GM13976 (cell line): ENCODE data around the gene COX8C.

Experiments used
- DNase-seq: peaks from one replicate; pipeline ENCODE4 v3.0.0; 2012; ENCODE audit warnings: low spot score
- in situ Hi-C: fragments of 300-500 bp; cut with MboI; formaldehyde crosslinking; loops from one replicate; pipeline ENCODE4 v1.12.0; 2022; ENCODE audit warnings: low sequenced_read_pairs, mixed read lengths, inconsistent platforms; ENCODE audit not compliant: unreplicated experiment
- TF ChIP-seq, protein P1 (sequence below): IDR thresholded peaks from 2 replicates; pipeline ENCODE4 v1.5.1; 2012; ENCODE audit warnings: borderline replicate concordance, mild to moderate bottlenecking; ENCODE audit not compliant: insufficient read depth; ENCODE audit errors: extremely low read depth, missing control alignments, control extremely low read depth

COX8C gene

DNA sequence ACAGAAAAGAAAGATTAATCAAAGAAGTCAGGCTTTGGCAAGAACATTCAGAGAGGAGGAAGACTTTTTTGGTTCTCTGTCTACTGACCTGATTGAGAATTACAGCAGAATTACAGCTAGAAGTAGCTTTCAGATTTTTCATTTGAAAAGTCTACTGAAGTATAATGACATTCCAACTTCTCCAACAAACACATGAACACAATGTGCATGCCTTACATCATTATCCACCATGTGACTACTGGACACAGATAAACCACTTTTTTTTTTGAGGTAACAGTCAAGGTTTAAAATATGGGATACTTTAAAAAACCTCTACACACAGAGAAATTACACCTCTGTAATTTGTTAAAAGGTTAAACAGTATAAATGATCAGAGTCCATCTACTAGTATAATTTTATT is 26.5 kb upstream of the COX8C start:
- DNase-seq = no peak
- TF ChIP-seq, protein P1, sequence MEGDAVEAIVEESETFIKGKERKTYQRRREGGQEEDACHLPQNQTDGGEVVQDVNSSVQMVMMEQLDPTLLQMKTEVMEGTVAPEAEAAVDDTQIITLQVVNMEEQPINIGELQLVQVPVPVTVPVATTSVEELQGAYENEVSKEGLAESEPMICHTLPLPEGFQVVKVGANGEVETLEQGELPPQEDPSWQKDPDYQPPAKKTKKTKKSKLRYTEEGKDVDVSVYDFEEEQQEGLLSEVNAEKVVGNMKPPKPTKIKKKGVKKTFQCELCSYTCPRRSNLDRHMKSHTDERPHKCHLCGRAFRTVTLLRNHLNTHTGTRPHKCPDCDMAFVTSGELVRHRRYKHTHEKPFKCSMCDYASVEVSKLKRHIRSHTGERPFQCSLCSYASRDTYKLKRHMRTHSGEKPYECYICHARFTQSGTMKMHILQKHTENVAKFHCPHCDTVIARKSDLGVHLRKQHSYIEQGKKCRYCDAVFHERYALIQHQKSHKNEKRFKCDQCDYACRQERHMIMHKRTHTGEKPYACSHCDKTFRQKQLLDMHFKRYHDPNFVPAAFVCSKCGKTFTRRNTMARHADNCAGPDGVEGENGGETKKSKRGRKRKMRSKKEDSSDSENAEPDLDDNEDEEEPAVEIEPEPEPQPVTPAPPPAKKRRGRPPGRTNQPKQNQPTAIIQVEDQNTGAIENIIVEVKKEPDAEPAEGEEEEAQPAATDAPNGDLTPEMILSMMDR = no peak
- in situ Hi-C loops = no loop called here

DNA sequence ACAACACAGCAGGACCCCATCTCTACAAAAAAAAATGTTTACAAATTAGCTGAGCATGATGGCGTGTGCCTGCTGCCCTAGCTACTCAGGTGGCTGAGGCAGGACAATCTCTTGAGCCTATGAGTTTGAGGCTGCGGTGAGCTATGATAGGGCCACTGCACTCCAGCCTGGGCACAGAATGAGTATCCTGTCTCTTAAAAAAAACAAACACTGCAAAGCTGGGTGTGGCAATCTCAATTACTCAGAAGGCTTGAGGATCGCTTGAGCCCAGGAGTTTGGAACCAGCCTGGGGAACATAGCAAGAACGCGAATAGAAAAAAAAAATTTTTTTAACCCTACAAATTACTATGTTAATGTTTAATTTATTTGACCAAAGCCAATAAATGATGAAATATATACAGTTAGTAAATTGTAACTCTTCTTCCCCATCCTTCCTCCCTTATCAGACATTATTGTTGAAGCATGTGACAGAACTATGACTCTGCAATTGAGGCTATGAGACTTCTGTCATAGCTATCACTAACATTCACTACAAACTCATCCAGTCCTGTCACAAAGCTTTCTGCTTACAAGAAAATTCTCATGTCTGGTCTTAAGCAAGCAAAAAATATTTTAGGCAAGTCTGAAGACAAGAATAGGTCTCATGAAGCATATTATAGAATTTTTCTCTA is 23.9 kb upstream of the COX8C start:
- in situ Hi-C loops = no loop called here
- no peak for DNase-seq
- TF ChIP-seq, protein P1 = no peak

DNA sequence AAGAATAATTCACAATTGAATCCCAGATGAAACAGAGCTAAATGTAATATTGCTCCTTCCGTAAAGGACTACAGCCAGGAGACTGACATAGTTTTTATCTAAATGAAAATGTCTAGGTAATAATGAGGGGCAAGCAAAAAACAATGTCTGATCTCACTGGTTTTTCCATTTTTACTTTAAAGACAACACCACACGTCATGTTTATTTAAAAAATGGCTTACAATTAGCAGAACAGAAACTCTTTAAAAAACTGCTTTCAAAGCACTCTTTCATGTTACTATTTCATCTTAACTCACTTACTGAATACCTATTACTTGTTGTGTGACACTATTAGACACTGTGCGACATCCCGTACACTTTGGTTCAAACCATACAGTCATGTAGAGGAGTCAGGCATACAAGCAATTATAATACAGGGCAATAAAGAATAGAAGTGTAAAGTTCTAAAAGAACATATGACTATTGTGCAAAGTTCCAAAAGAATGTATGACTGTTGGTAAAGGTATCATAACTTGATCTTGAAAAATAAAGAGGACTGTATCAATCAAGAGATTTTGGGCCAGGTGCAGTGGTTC is 23.3 kb upstream of the COX8C start:
- TF ChIP-seq, protein P1 = no peak
- in situ Hi-C loops = no loop called here
- DNase-seq = no peak

DNA sequence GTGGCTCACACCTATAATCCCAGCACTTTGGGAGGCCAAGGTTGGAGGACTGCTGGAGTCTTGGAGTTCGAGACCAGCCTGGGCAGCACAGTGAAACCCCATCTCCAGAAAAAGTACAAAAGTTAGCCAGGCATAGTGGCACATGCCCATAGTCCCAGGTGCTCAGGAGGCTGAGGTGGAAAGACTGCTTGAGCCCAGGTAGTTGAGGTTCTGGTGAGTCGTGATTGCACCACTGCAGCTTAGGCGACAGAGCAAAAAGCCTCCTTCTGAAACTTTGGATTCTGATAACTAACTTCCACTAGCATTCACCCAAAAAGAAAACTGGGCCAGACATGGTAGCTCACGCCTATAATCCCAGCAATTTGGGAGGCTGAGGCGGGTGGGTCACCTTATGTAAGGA is 20.8 kb upstream of the COX8C start:
- in situ Hi-C loops = no loop called here

DNA sequence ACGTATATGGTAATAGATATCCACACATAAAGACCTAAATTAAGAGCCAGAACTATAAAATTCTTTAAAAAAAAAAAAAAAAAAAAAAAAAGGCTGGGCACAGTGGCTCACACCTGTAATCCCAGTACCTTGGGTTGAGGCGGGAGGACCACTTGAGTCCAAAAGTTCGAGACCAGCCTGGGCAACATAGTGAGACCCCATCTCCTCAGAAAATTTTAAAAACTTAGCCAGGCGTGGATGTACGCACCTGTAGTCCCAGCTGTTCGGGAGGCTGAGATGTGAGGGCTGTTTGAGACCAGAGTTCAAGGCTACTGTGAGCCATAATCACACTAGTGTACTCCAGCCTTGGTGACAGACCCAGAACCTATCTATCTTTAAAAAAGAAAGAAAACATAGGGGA is 18.4 kb upstream of the COX8C start:
- in situ Hi-C loops = no loop called here
- TF ChIP-seq, protein P1 = no peak

More for the DNA sequence above, 20.8 kb upstream of the COX8C start:
- no peak for DNase-seq
- TF ChIP-seq, protein P1 = no peak

DNA sequence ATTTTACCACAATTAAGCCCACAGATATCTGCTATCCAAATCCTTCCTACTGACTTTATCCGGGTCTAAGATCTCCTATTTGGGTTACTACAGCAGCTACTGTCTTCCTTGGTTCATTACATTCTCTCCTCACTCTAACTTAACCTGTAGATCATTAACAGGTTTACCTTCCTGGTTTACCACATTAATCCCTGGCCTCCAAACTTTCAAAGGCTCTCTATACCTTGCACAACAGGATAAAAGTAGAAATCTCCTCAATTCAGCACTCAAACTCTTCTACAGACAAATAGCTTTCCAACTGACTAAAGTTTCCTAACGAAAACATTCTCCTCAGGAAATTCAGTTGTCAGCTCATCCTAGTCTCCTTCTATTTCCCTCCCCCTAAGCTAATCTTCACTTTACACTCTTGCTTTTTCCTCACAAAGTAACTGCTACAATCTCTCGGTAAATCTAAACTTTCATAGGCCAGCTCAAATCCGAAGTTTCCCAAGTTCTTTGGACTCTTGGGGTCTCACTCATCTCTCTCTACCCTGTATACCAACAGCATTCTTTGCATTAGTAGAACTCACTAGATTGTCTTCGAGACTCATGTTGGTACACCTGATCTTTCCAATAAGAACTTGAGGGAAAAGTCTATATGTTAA is 16.9 kb upstream of the COX8C start:
- in situ Hi-C loops = no loop called here
- DNase-seq = no peak
- TF ChIP-seq, protein P1 = no peak

More for the DNA sequence above, 18.4 kb upstream of the COX8C start:
- no peak for DNase-seq

DNA sequence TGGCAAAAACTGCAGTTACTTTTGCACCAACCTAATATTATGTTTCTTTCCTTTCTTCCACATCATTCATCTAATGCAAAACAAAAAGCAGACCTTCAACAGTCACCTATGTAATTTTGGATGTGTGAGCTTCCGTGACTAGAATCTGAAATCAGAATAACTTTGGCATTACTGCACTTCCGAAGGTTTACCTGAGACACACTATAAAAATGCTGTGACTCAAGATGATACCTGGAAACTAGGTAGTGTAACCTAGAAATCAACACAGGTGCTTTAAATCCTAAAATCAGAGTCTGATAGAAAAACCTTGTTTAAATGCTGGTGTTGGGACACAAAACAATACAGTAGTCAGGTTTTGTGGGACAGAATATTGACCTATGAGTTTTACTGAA is 16.4 kb upstream of the COX8C start:
- TF ChIP-seq, protein P1 = no peak
- no peak for DNase-seq
- in situ Hi-C loops = no loop called here
